BE2C (cell line): ENCODE results near the gene FMN2.
"Not testable (repeated sequence)": the region's sequence is repeated elsewhere in the genome, so short reads cannot be mapped to it uniquely, and the experiment has no call there.

ENCODE experiments used
- DNase-seq: peaks from one replicate; pipeline ENCODE4 v3.0.0-alpha.2; 2020
- H3K27me3 ChIP-seq: fragments of 250-450 bp; sonication (Bioruptor Pico); 2 replicates; pipeline ENCODE4 v1.5.1; 2020; ENCODE audit warnings: mild to moderate bottlenecking
- H3K36me3 ChIP-seq: fragments of 250-450 bp; sonication (Bioruptor Pico); 2 replicates; pipeline ENCODE4 v1.5.1; 2020; ENCODE audit warnings: mild to moderate bottlenecking
- H3K4me1 ChIP-seq: fragments of 250-450 bp; sonication (Bioruptor Pico); 2 replicates; pipeline ENCODE4 v1.5.1; 2020
- H3K4me3 ChIP-seq: 2 replicates; pipeline ENCODE4 v1.5.1; 2011; ENCODE audit warnings: low read depth, low read length
- H3K9me3 ChIP-seq: fragments of 250-450 bp; sonication (Bioruptor Pico); 2 replicates; pipeline ENCODE4 v1.5.1; 2020
- TF ChIP-seq, protein P1 (sequence below): IDR thresholded peaks from 2 replicates; pipeline ENCODE4 v1.5.1; 2012; ENCODE audit warnings: mild to moderate bottlenecking, low read depth, low read length

FMN2 gene

DNA sequence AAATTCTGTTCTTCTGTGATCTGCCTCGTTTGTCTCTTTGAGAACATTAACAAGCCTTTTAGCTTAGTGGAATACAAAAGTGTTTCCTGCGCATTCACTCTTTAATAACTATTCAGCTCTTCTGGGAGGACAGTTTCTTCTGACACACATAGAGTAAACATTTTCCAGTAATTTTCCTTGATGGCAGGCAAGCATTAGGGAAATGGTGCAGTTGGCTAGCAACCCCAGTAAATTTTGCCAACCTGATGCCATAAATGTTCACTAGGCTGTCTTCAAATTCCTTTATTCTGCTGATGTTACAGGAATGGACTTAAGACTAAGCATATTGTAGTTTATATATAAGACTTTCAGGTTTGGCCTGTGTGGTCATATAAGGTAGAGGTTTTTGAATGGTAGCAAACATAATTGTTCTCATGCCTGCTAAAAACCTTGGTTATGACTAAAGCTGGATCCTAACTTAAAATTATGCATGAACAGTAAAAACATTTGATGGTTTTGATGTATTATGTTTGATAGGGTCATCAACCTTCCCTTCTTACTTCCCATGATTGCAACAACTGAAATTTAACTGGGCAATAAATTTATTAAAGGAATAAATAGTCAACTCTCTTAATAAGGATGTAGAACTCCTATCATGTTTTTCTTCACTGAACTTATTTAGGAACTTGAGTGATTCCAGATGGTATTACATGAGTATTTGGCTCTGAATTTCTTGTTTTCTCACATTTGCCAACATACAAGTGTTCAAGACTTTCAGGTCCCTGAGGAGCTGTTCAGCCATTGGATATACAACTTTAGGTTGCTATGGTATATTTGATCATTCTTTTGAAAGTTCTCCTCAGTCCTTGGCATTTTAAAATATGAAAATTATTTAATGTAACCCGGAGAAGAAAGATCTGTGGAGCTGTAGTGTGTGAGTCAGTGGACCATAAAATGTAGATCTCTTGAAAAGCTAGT is 223.4 kb downstream of the FMN2 start:
- TF ChIP-seq, protein P1, sequence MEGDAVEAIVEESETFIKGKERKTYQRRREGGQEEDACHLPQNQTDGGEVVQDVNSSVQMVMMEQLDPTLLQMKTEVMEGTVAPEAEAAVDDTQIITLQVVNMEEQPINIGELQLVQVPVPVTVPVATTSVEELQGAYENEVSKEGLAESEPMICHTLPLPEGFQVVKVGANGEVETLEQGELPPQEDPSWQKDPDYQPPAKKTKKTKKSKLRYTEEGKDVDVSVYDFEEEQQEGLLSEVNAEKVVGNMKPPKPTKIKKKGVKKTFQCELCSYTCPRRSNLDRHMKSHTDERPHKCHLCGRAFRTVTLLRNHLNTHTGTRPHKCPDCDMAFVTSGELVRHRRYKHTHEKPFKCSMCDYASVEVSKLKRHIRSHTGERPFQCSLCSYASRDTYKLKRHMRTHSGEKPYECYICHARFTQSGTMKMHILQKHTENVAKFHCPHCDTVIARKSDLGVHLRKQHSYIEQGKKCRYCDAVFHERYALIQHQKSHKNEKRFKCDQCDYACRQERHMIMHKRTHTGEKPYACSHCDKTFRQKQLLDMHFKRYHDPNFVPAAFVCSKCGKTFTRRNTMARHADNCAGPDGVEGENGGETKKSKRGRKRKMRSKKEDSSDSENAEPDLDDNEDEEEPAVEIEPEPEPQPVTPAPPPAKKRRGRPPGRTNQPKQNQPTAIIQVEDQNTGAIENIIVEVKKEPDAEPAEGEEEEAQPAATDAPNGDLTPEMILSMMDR, result no peak
- H3K27me3 ChIP-seq, result no peaks in the 10 kb centered on the region
- H3K4me3 ChIP-seq, result no peak overlapping the region
- H3K36me3 ChIP-seq, result no peaks in the 10 kb centered on the region
- no peak for DNase-seq
- no peaks in the 10 kb centered on the region for H3K4me1 ChIP-seq
- H3K9me3 ChIP-seq, result no peaks in the 10 kb centered on the region

DNA sequence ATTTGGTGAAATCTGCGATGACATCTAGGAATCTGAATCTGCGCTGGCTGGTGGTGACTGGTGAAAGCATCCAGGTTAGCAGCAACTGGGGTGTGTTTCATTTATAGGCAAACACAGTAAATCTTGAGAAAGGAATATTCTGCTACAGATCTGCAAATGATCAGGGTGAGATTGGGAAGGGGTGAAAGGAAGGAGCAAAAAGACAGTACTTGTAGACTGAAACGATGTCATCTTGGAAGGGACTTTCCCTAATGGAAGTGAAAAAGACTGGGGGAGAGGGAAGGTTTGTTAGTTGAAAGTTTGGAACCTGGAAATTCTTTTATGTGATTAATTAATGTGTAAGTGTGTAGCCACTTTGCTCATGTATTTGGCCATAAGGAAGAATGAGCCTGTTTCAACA is 228.3 kb downstream of the FMN2 start:
- H3K36me3 ChIP-seq, result no peaks in the 10 kb centered on the region
- no peaks in the 10 kb centered on the region; the same call in 1 of the 2 replicates for H3K9me3 ChIP-seq
- no peaks in the 10 kb centered on the region for H3K4me1 ChIP-seq
- H3K4me3 ChIP-seq, result no peak overlapping the region
- TF ChIP-seq, protein P1, result no peak
- H3K27me3 ChIP-seq, result no peaks in the 10 kb centered on the region
- no peak for DNase-seq

DNA sequence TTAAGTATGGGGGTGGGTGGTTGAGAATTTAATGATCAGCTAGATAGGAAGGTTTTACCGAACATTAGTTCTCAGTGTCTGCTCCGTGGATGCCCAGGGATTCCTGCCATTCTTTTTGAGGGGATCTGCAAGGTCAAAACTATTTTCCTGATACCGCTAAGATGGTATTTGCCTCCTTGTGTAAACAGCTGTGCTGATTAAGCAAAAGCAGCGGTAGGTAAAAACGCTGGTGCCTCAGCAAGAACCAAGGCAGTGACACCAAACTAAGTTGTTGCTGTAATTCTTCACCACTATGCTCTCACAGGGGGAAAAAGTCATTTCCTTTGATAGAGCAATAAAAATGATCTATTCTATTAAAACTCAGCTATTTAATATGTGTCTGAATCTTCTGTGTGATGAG is 229.0 kb downstream of the FMN2 start:
- H3K9me3 ChIP-seq, result no peaks in the 10 kb centered on the region; the same call in 1 of the 2 replicates
- H3K36me3 ChIP-seq, result no peaks in the 10 kb centered on the region
- H3K4me1 ChIP-seq, result no peaks in the 10 kb centered on the region
- TF ChIP-seq, protein P1, result no peak
- no peak overlapping the region for H3K4me3 ChIP-seq
- no peaks in the 10 kb centered on the region for H3K27me3 ChIP-seq
- no peak for DNase-seq

DNA sequence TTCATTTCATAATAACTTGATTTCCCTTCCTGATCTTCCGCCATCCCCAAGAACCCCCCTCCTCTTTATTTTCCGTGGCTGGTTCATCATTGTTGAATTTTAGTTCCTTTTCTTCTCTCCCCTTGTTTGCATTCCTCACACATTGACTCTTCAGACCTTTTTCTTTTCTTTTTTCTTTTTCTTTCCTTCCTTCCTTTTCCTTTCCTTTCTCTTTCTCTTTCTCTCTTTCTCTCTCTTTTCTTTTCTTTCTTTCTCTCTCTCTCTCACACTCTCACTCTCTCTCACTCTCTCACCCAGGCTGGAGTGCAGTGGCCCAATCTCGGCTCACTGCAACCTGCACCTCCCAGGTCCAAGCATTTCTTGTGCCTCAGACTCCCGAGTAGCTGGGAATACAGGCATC is 231.3 kb downstream of the FMN2 start:
- Histone ChIP-seq H3K27me3 (no peaks in the 10 kb centered on the region), H3K4me3 (no peak overlapping the region), H3K9me3 (no peaks in the 10 kb centered on the region; the same call in 1 of the 2 replicates), H3K4me1 (no peaks in the 10 kb centered on the region), H3K36me3 (no peaks in the 10 kb centered on the region)
- TF ChIP-seq, protein P1, result no peak
- no peak for DNase-seq

GRCh38 chr1:240328382-240328781 is 236.7 kb downstream of the FMN2 start:
- H3K36me3 ChIP-seq, result not testable (repeated sequence)

DNA sequence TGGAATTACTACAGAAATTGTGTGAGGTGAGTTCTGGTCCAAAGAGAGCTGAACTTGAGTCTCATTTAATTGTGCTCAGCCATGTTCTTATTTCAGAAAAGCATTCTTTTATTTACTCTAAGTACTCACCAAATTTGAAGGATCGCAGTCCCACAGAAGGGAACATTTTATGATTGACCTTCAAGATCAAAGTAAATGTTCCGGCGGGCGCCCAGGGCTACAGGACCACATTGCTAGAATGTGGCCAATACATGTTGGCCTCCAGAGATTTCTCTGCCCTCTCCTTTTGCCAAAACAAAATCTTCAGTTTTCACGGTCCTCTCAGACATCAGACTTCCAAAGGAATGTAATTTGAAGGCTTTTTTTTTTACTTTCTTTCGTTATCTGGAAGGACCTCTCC is 237.8 kb downstream of the FMN2 start:
- TF ChIP-seq, protein P1, result no peak
- no peaks in the 10 kb centered on the region for H3K27me3 ChIP-seq
- no peaks in the 10 kb centered on the region for H3K9me3 ChIP-seq
- no peak overlapping the region for H3K4me3 ChIP-seq
- no peaks in the 10 kb centered on the region for H3K4me1 ChIP-seq
- no peaks in the 10 kb centered on the region for H3K36me3 ChIP-seq
- no peak for DNase-seq

More at GRCh38 chr1:240328382-240328781, 236.7 kb downstream of the FMN2 start:
- not testable (repeated sequence) for H3K9me3 ChIP-seq, H3K4me1 ChIP-seq, H3K4me3 ChIP-seq, H3K27me3 ChIP-seq, DNase-seq
